ENCODE measurements around the gene PDE6B.

PDE6B gene

DNA sequence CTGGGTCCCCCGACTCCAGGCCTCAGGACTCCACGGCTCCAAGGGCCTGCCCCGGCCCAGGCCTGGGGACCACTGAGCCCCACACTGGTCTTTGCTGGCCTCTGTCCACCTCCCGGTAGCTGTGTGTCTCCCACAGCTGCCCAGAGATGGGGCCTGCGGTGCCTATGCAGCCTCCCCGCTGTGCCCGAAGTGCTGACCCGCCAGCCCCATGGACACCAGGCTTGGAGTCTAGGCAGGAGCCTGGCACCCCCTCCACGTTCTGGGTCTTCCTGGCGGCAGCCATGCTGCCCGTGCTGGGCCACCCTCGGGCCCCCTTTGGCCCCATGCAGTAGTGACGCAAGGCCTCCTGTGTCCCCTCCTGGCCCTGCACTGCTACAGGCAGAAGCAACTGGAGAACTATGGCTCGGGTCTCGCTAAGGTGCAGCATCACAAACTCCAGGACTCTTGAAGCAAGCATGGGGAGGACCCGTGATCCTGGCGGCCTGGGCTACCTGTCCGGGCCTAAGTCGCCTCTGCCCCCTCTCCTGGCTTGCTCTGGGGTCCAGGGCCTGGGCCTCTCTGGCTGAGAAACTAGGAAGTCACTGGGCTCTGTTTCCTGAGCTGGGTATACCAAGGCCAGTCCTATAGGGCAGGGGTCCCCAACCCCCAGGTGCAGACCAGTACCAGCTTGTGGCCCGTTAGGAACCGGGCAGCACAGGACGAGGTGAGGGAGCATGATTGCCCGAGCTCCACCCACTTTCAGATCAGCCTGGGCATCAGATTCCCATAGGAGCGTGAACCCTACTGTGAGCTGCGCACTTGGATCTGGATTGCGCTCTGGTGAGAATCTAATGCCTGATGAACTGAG lies 49.9 kb downstream of the PDE6B start:
- DNase-seq = no peak

- no peak for DNase-seq
These were observed 50.9 kb downstream of the PDE6B start for GRCh38 chr4:675980-676870.

GRCh38 chr4:676871-677235 lies 51.5 kb downstream of the PDE6B start:
- DNase-seq = no peak

DNA sequence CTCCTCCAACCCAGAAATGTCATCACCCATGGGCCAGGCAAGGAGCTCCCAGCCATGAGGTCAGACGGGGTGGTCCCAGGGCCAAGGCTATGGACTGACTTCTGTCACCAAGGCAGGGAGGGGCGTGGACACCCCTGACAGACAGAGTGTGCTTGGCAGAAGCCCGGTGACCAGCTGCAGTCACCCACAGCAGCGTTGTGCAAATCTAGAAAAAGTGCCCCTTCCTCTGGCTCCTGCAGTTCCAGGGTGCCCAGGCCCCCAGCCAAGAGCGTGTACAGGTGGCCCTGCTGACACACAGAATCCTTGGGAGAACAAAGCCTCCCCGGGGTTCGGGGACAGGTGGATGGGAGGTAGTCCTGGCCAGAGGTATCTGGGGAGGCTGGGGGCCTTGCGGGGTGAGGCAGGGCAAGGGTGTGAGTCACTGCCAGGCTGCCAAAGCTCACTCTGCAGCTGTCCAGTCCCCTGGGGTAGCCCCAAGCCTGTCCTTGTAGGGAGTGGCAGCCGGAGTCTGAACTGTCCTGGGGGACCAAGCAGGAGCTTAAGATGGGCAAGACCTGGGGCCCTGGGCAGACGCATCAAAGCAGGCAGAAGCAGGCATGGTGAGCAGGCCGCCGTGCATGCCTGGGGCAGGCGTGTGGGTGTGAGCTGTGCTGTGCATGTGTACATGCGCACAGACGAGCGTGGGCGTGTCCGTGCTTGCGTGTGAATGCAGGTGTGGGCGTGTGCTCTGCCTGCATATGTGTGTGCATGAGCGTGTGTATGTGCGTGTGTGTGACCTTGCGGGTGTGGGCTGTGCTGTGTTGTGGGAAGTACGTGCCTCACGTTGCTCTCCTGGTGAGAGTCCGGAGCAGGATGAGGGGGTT lies 52.3 kb downstream of the PDE6B start:
- no peak for DNase-seq

DNA sequence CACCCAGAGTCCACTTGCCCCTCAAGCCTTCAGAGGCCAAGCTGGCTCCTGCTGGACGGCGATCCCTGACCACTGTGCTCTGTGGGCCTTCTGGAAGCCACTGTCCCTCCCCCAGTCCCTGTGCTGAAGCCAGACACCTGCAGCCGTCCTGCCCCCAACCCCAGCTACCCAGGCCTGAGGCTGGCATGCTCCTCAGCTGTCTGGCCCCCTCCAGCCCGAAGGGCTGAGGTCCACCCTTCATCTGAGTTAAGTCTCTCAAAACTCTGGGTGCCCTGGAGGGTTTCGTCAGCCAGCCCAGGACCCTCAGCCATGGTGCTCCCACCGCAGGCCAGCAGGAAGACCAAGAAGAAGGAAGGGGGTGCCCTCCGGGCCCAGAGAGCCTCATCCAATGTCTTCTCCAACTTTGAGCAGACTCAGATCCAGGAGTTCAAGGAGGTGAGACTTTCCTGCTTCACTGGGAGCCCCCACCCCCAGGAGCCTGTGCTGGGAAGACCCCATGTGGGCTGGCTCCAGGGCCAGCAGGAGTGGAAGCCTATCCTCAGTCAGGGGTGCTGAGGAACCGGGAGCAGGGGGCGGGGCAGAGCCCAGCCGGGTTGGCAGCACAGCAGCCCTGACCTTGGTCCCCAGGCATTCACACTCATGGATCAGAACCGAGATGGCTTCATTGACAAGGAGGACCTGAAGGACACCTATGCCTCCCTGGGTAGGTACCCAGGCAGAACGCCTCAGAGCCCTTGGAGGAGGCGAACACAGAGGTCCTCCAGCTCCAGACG lies 53.1 kb downstream of the PDE6B start:
- DNase-seq = no peak

- no peak for DNase-seq
These were observed 53.7 kb downstream of the PDE6B start for GRCh38 chr4:679104-679481.

DNA sequence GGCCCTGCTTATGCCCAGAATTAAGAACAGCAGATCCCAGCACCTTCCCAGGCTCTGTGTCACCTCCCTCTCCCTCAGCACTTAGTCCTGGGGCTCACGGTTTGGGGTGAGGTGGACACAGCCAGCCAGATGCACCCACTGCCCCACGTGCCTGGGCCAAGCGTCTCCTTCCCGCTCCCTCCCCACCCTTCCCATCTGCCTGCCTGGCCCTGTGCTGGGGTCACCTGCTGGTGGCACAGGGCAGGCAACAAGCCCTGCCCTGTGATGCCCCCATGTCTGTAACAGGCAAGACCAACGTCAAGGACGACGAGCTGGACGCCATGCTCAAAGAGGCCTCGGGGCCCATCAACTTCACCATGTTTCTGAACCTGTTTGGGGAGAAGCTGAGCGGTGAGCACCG lies 54.3 kb downstream of the PDE6B start:
- no peak for DNase-seq

GRCh38 chr4:680091-680490 lies 54.7 kb downstream of the PDE6B start:
- no peak for DNase-seq

GRCh38 chr4:680551-680927 lies 55.2 kb downstream of the PDE6B start:
- DNase-seq = no peak

- DNase-seq = no peak
These were observed 55.7 kb downstream of the PDE6B start for GRCh38 chr4:680928-681645.

DNA sequence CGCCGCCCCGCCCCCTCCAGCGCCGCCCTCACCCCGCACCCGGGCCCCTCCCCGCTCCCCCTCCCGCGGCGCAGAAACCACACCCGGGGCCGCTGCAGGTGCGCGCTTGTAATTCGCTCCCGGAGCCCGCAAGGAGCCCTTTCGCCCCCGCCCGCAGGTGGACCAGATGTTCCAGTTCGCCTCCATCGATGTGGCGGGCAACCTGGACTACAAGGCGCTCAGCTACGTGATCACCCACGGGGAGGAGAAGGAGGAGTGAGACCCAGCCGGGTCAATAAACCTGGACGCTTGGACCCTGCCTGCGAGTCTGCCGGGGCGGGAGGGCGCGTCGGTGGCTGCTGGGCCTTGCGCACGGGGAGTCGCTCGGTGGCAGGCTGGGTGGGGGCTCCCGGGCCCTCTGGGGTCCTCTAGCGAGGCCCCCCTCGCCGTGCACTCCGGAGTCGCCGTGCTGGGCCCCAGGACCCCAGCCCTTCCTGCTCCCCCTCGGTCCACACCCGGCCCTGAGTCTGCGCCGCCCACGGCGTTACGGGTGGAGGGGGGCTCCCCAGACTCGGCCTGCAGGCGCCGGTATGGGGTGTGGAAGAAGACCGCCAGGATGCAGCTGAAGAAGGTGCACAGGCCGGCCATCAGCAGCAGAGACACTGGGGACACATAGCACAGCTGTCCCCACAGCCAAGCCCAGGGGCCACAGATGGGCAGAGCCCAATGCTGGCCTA lies 56.5 kb downstream of the PDE6B start:
- no peak for DNase-seq

GRCh38 chr4:682490-683172 lies 57.3 kb downstream of the PDE6B start:
- DNase-seq = no peak

GRCh38 chr4:683247-683897 lies 58.0 kb downstream of the PDE6B start:
- DNase-seq = no peak

- DNase-seq = no peak
These were observed 58.7 kb downstream of the PDE6B start for GRCh38 chr4:683982-684622.

DNA sequence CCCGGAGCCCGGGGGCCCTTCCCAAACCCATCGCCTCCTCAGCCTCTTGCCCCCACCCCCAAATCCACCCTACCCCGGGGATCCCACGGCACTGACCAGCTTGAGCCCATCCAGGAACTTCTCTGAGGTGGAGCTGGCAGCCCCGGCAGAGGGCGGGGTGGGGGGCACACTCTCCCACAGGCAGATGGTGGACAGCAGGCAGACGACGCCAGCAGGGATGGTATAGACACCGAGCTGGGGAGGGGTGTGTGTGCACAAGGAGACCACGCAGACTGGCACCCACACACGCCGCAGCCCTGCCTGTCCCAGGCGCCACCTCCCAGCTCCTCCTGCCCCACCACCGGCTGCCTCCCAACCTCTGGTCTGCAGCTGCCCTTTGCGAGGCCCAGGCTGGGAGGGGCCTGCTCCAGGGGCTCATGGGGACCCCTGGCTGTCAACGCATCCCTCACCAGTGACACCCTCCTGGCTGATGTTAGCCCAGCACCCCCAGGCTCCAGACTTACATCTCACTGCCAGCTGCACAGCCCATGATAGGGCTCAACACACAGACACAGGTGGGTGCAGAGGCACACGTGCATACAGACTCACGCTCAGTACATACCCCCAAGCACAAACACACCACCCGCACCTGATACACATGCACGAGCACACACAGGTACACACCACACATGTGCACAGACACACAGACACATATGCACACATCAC lies 59.4 kb downstream of the PDE6B start:
- DNase-seq = no peak

- no peak for DNase-seq
These were observed 60.5 kb downstream of the PDE6B start for GRCh38 chr4:685679-686412.

DNA sequence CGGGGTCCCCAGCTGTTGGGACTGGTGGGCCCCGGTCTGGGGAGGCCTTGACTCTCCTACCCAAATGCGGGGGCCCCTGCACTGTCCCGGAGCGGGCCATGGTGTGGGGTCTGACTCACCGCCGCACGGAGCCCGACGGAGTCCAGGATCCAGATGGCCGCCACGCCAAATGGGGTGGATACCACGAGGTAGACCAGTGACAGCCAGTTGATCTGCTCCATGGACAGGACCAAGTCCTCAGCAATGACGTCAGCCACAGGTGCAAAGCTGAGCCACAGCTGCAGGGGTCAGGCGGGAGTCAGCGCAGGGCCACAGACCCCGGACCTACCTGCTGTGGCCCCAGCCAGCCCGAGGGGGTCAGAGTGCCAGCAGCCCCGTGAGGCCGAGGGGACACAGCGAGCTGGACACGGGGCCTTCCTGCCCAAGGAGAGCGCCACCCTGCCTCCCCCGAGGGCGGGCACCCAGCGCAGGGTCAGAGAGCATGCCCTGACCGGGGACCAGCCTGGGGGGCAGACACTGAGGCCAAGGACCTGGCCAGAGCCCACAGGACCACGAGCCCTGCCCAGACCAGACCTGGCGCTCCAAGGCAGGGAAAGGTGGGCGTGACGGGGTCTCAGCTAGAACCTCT lies 61.2 kb downstream of the PDE6B start:
- DNase-seq = no peak
